Measurements from ENCODE around the gene HSD17B1. TPM values are rescaled to one million over a fixed set of nuclear protein-coding genes. Genes with fewer than 3 reads are reported as not detected.

The HSD17B1 gene
- total RNA-seq, 1 experiment from 2014 or later: 0.60 TPM

- TF ChIP-seq, protein P1, sequence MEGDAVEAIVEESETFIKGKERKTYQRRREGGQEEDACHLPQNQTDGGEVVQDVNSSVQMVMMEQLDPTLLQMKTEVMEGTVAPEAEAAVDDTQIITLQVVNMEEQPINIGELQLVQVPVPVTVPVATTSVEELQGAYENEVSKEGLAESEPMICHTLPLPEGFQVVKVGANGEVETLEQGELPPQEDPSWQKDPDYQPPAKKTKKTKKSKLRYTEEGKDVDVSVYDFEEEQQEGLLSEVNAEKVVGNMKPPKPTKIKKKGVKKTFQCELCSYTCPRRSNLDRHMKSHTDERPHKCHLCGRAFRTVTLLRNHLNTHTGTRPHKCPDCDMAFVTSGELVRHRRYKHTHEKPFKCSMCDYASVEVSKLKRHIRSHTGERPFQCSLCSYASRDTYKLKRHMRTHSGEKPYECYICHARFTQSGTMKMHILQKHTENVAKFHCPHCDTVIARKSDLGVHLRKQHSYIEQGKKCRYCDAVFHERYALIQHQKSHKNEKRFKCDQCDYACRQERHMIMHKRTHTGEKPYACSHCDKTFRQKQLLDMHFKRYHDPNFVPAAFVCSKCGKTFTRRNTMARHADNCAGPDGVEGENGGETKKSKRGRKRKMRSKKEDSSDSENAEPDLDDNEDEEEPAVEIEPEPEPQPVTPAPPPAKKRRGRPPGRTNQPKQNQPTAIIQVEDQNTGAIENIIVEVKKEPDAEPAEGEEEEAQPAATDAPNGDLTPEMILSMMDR (conservative IDR thresholded peaks at IDR 0.05; ENCODE audit: low read depth, low read length): no peak
- TF ChIP-seq EZH2 (IDR thresholded peaks at IDR 0.05; ENCODE audit: borderline replicate concordance, low read depth, low read length, poor library complexity, severe bottlenecking): no peak
- Histone ChIP-seq H3K36me3 (ENCODE audit: insufficient read depth, low read length, poor library complexity, severe bottlenecking) (no peaks in the 10 kb centered on the region), H3K27me3 (replicated peaks; ENCODE audit: insufficient read depth, low read depth, low read length, poor library complexity) (no peaks in the 10 kb centered on the region), H3K4me1 (ENCODE audit: insufficient read depth, low read length, poor library complexity, severe bottlenecking) (no peaks in the 10 kb centered on the region), H3K27ac (ENCODE audit: low read depth, low read length, poor library complexity, severe bottlenecking) (no peak overlapping the region), H3K4me3 (ENCODE audit: low read depth, low read length, poor library complexity, severe bottlenecking) (no peak overlapping the region), H3K9me3 (ENCODE audit: low read depth, low read length, poor library complexity, severe bottlenecking) (no peaks in the 10 kb centered on the region)
- BruUV-seq (replicated peaks): no TSS peak
- ChIA-PET POLR2A (ENCODE audit: low non-redundant PET) (no interaction called here), CTCF (no interaction called here)
- intact Hi-C loops (cut with micrococcal nuclease; ENCODE audit: unreplicated experiment): no loop called here
- no peak for DNase-seq (ENCODE audit: low spot score)
Observed at GRCh38 chr17:42603318-42603717, 50.6 kb downstream of the HSD17B1 start.

Small RNAs within 50 kb of the gene (microRNA-seq; reads per million reads assigned to microRNA genes)
- gene MIR5010: 10.2 reads per million, percentile 31 among the genes with 10 or more reads in this experiment

Other genes starting within 250 kb of the HSD17B1 start
- 59.7 and 60.5 TPM in 2 replicates for gene STAT3, start 164.5 kb upstream of the HSD17B1 start, total RNA-seq (2021)
- 16.6 and 19.9 TPM in 2 replicates for gene CAVIN1, start 129.7 kb upstream of the HSD17B1 start, total RNA-seq (2021)
- gene ATP6V0A1, start 94.0 kb upstream of the HSD17B1 start, total RNA-seq (2021): 50.3 and 54.6 TPM in 2 replicates
- 9.6 and 12.7 TPM in 2 replicates for gene NAGLU, start 16.7 kb upstream of the HSD17B1 start, total RNA-seq (2021)
- 71.5 and 78.2 TPM in 2 replicates for gene COASY, start 9.2 kb downstream of the HSD17B1 start, total RNA-seq (2021)
- gene MLX, start 14.2 kb downstream of the HSD17B1 start, total RNA-seq (2021): 32.8 and 33.7 TPM in 2 replicates
- gene PSMC3IP, start 24.8 kb downstream of the HSD17B1 start, total RNA-seq (2021): 30.9 and 31.9 TPM in 2 replicates
- gene RETREG3, start 56.5 kb downstream of the HSD17B1 start, total RNA-seq (2021): 23.2 and 30.0 TPM in 2 replicates
- gene TUBG1, start 56.8 kb downstream of the HSD17B1 start, total RNA-seq (2021): 85.8 and 87.4 TPM in 2 replicates
- gene TUBG2, start 106.4 kb downstream of the HSD17B1 start, total RNA-seq (2021): 14.6 and 19.2 TPM in 2 replicates
- gene PLEKHH3, start 124.1 kb downstream of the HSD17B1 start, total RNA-seq (2021): 11.9 and 16.8 TPM in 2 replicates
- 0.52 and 0.55 TPM in 2 replicates for gene CCR10, start 128.9 kb downstream of the HSD17B1 start, total RNA-seq (2021)
- 5.6 and 6.7 TPM in 2 replicates for gene CNTNAP1, start 129.6 kb downstream of the HSD17B1 start, total RNA-seq (2021)
- gene EZH1, start 192.1 kb downstream of the HSD17B1 start, total RNA-seq (2021): 16.4 and 19.5 TPM in 2 replicates
- 3.8 and 5.0 TPM in 2 replicates for gene RAMP2, start 208.3 kb downstream of the HSD17B1 start, total RNA-seq (2021)
- gene VPS25, start 220.5 kb downstream of the HSD17B1 start, total RNA-seq (2021): 34.3 and 35.6 TPM in 2 replicates
- 0.11 and 0.37 TPM in 2 replicates for gene WNK4, start 227.7 kb downstream of the HSD17B1 start, total RNA-seq (2021)
- 29.0 and 30.5 TPM in 2 replicates for gene COA3, start 245.8 kb downstream of the HSD17B1 start, total RNA-seq (2021)
- gene CNTD1, start 245.9 kb downstream of the HSD17B1 start, total RNA-seq (2021): not detected in 2 replicates